GM20431 (cell line): ENCODE results near the gene FAU.
"Not testable (repeated sequence)": the region's sequence is repeated elsewhere in the genome, so short reads cannot be mapped to it uniquely, and the experiment has no call there.

ENCODE experiments used
- in situ Hi-C: fragments of 300-500 bp; cut with MseI, MboI; formaldehyde crosslinking; loops from one replicate; pipeline ENCODE4 v1.15.0; 2020; ENCODE audit warnings: low sequenced_read_pairs; ENCODE audit not compliant: unreplicated experiment

The FAU gene

DNA sequence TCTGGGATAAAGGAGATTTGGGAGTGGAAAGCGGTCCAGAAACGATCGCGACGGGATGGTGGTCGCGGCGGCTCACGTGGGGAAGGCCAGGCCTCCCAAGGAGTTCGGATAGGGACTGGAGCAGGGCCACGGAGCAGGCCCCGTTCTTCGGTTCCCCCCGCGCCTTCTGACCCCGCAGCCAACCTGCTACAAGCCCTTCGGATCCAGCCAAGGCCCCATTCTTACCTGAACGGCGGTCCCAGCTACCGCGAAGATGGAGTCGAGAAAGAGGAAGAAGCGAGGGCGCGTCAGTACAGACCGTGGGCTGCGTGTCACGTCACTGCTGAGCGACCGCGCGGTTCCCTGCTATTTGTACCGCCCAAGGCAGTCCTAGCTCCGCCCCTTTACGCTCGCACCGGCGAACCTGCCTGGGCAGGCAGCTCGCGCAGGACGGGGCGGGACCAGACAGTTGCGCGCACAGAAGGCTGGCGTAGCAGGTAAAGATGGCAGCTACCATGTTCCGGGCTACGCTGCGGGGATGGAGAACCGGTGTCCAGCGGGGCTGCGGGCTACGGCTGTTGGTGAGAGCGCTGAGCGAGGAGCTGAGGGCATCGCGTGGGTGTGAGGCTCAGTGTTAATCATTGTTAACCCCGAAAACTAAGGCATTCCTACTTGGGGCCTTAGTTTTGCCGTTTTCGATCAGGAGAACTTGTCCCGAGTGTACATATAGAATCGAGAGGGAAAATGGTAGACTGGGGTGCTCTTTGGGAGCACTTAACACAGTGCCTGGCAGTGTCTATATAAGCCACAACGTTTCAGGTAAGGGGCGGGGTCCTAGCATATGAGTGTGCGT, at the start of gene FAU, which contains the start of gene MRPL49:
Gene FAU (minus strand): TSS at position 270 of the 832 bp plus-strand sequence. CDS start 321 bp downstream, outside the sequence.
Gene MRPL49 (plus strand): TSS at position 457 of the 832 bp plus-strand sequence. CDS start 26 bp downstream, at position 483.
- in situ Hi-C loops, result no loop called here

DNA sequence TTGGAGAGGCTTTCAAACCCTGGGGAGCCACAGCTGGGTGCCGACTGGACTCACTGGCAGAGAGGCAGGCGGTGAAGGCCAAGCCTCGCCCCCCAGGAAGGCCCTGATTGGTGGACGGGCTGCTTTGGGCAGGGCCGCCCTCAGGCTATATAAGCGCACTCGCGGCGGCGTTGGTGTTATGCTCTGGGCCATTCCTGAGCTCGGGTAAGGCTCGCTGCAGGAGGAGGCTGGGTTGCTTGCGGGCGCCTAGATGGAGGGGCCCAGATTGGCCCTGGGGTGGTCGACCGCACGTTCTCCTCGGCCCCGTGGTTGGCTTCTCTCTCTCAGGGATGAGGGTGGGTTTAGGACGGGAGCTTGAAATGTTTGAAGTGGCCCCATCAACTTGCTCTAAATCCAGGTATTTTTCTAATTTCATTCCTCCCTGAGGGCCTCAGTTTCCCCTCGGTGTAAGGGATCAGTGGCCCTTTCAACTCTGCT, 48.2 kb upstream of the FAU start, which contains the start of gene SPDYC:
Gene SPDYC (plus strand): TSS at position 176 of the 477 bp plus-strand sequence. CDS start 1,125 bp downstream, outside the sequence.
- in situ Hi-C loops, result no loop called here

DNA sequence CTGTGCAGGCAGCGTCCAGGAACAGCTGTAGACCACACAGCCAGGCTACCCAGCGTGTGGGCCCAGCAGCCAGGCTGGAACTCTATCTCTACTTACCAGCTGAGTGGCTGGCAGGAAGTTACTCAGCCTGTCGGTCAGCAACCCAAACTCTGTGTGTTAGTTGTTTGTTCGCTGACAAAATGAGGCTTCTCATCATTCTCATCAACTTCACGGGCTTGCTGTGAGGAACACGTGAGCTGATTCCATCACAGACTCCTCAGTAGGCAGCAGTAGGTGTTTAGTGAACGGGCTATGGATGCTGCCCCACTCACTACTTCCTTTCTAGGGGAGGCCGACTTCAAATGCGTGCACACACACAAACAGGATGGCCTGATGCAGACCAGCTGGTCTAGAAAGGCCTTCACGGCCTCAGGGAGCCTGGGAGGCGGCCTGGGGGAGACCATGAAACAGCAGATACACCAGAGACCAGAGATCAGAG, 47.3 kb upstream of the FAU start:
- in situ Hi-C loops, result no loop called here

DNA sequence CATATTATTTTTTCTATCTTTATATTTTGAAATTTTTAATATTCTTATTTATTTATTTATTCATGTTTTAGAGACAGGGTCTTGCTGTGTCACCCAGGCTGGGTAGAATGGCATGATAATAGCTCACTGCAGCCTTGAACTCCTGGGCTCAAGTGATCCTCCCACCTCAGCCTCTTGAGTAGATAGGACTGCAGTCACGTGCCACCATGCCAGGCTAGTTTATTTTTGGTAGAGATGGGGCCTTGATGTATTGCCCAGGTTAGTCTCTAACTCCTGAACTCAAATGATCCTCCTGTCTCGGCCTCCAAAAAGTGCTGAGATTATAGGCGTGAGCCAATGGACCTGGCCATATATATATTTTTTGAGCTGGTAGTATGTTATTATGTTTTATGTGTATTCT, 45.7 kb upstream of the FAU start:
- in situ Hi-C loops, result no loop called here

DNA sequence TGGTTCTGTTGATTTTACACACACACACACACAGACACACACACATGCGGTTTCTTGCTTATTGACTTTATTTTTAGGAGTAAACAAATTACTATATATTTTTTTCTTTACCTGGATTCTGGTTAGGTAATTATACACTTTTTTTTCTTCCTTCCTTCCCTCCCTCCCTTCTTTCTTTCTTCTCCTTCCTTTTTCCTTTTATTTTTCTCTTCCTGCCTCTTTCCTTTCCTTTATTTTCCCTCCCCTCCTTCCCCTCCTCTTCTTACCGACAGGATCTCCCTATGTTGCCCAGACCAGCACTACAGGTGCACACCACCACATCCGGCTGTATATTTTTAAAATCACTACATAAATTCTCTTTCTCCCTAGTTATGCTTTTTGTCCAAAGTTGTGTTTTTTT, 45.0 kb upstream of the FAU start:
- in situ Hi-C loops, result no loop called here

DNA sequence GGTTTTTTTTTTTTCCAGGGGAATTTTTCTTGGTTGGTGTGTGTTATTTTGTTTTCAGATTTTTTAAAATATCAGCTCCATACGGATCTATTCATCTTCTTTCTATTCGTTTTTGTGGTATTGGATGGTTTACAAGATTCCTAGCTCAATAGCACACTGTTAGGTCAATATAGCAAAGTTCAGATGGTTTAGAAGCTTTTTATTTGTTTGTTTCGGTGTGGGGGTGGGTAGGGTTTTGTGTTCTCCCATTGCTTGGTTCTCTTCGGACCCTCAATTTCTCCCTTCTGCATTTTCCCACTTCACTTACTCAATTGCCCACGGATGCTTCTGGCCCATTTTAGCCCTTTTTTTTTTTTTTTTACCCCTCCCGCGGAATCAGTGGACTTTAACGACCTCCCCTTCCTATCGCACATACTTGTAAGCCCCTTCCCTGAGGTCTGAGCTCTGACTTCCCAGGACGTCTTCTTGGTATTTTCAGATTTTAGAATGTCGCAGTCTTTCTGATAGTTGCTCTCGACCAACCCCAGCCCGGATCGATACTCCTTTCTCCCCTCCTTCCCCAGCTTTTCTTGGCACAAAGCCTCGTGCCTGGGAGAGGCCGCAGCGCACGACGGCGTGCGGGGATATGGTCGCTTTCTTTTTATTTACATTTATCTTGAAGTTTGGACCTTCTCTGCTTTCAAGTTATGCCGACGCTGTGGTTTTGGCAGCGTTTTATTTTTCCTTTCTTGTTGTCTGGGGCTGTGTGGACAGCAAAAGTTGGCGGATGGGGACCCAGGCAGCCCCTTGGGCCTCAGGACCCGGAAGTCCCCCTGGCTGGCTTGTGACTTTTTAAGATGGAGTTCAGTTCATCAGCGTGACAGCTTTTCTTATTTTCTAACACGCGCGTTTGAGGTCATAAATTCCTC, 43.7 kb upstream of the FAU start:
- in situ Hi-C loops, result no loop called here

DNA sequence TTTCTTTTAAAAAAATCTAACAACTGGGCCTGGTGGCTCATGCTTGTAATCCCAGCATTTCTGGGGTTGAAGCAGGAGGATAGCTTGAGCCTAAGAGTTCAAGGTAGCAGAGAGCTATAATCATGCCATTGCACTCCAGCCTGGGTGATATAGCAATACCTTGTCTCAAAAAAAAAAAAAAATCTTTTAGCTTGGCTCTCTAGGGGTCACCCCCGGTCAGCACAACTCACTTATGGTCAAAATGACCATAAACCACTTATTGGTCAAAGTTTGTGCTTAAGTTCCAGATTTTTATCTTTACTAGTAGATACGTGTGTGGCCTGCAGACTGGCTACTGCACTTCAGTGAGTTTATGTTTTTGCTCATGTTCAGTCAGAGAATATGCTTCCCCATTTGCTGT, 41.8 kb upstream of the FAU start:
- in situ Hi-C loops, result no loop called here

DNA sequence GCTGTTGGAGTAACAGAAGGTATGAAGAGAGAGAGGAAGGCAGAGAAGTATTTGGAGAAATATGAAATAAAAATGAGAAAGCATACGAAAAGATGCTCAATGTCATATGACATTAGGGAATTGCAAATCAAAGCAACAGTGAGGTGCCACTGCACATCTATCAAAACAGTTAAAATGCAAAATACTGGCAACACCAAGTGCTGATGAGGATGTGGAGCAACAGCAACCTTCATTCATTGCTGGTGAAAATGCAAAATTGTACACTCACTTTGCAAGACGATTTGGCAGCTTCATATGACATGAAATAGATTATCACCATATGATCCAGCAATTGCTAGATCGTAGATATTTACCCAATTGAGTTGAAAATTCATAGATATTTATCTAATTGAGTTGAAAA, 38.7 kb upstream of the FAU start:
- in situ Hi-C loops, result no loop called here

DNA sequence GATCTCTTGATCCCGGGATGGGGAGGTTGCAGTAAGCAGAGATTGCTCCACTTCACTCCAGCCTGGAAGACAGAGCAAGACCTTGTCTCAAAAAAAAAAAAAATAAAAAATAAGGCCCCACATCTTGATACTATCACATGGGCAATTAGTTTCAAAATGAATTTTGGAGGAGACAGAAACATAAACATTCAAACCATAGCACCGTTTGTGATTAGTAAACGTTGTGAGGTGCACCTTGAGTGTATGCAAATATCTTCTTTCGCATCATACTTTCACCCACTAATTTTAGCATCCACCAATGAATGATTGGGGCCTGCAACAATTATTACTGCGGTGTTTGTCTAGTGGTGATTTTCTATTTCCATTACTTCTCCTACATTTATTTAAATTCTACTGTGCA, 37.1 kb upstream of the FAU start:
- in situ Hi-C loops, result no loop called here

DNA sequence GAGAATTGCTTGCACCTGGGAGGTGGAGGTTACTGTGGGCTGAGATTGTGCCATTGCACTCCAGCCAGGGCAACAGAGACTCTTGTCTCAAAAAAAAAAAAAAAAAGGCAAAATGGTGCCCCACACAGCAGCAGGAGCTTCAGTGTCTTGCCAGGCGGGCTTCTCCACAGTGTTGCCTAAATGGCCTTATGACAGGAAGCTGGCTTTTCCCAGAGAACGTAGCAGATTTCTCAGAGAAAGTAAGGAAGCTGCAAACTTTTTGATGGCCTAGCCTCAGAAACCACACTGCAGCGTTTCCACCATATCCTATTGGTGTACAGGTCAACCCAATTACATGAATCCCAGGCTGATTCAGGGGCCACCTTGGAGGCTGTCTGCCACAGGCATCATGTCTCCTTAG, 35.4 kb upstream of the FAU start:
- in situ Hi-C loops, result no loop called here

DNA sequence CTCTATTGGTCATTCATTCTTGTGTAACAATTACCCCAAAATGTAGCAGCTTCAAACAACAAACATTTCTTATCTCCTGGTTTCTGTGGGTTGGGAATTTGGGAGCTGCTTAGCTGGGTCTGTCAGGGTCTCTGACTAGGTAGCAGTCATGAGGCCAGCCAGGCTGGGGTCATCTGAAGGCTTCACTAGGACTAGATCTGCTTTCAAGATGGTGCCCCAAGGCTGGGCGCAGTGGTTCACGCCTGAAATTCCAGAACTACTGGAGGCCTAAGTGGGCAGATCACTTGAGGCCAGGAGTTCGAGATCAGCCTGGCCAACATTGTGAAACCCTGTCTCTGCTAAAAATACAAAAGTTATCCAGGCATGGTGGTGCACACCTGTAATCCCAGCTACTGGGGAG, 35.0 kb upstream of the FAU start:
- in situ Hi-C loops, result no loop called here

DNA sequence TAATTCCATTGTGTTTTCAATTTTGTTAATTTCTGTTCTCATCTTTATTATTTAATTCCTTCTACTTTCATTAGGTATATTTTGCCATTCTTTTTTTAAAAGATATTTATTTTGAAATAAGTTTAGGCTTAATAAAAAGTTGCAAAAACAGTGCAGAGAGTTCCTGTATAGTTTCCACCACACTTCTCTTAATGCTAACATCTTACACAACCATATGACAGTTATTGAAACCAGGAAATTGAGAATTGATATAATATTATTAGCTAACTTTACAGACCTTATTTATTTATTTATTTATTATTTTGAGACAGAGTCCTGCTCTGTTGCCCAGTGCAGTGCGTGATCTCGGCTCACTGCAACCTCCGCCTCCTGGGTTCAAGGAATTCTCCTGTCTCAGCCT, 34.3 kb upstream of the FAU start:
- in situ Hi-C loops, result no loop called here

DNA sequence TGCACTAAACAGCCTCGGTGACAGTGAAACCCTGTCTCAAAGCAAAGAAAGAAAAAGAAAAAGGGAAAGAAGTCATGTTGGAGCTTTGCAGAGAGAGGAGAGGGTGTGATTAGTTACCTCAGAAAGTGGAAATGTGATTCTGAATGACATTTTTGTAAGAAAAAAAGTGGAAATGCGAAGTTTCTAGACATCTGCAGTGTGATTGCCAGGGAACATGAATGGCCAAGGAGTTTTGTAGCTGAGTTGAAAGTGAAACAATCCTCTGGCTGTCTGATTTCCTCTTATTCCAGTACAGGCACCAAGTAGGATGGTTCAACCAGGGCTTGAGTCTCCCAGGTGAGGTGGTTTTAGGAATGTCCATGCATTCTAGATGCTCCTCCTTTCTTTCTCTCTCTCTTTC, 30.2 kb upstream of the FAU start:
- in situ Hi-C loops, result no loop called here

DNA sequence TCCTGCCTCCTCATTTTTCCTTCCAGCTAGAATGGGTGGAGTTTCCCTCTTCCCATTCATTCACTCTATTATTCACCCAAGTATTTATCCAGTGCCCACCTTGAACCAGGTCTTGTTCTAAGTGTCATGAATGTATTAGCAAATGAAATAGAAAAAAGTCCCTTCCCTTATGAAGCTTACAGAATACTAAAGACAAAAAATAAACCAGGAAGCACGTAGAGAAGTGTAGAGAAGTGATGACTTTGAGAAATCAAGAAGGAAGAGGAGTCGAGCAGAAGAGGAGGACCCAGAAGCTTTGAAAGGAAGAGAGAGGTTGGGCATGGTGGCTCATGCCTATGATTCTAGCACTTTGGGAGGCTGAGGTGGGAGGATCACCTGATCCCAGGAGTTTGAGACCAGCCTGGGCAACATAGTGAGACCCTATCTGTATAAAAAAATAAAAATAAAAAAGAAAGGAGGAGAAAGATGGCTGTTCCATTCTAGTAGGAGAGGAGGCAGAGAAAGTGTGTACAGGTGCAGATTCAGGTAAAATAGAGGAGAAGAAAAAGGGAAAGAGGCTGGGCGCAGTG, 29.5 kb upstream of the FAU start:
- in situ Hi-C loops, result no loop called here

DNA sequence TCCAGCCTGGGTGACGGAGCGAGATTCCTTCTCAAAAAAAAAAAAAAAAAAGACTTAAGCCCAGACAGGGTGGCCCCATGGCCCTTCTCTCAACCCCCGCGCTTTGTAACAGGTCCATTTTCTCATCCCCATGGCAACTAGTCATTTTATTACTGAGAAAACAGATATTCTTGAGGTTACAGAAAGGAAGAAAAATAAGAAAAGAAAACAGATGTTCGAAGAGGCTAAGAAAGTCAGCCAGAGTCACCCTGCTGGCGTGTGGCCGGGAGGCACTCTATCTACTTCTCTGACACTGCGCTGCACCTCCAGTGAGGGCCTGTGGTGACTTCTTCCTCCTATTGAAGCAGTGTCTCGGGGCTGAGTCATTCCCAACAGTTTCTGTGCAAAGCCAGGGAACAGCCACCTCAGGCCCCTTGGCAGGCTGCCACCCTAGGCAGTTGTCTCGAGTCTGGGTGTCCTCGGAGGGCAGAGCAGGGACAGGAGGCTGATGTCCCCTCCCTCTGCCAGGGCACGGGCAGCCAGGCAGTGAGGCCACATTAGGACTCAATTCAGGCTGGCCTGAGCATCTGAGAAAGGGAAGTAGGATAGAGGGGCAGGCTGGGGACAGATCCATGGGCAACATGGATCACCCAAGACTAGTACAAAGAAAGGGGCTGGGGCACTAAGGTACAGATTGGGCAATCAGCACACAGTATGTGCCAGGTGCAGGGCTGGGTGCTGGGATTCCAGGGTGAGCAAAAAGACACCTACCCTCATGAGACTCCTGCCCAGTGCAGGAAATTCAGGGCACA, 28.8 kb upstream of the FAU start:
- in situ Hi-C loops, result no loop called here

DNA sequence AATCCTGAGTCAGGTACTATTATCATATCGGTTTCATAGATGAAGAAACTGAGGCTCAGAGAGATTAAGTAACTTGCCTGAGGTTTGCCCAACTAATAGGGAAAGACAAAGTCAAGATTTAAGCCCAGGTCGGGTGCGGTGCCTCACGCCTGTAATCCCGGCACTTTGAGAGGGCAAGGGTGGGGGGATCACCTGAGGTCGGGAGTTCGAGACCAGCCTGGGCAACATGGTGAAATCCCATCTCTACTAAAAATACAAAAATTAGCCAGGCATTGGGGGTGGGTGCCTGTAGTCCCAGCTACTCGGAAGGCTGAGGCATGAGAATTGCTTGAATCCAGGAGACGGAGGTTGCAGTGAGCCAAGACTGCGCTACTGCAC, 28.2 kb upstream of the FAU start:
- in situ Hi-C loops, result not testable (repeated sequence)

DNA sequence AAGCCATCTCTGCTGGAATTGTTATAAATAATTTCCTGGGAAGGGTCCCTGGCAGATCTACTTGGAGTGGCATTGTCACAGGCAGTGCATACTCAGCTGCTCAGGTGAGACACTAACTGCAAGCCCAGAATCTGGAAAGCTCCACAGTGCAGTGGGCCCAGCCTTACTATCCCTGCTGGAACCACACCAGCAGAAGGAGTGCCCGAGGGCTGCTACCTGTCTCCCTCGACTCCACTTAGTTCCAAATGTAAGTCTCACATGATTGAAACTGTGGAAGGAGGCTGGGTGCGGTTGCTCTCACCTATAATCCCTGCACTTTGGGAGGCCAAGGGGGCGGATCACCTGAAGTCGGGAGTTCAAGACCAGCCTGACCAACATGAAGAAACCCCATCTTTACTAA, 26.7 kb upstream of the FAU start:
- in situ Hi-C loops, result no loop called here

DNA sequence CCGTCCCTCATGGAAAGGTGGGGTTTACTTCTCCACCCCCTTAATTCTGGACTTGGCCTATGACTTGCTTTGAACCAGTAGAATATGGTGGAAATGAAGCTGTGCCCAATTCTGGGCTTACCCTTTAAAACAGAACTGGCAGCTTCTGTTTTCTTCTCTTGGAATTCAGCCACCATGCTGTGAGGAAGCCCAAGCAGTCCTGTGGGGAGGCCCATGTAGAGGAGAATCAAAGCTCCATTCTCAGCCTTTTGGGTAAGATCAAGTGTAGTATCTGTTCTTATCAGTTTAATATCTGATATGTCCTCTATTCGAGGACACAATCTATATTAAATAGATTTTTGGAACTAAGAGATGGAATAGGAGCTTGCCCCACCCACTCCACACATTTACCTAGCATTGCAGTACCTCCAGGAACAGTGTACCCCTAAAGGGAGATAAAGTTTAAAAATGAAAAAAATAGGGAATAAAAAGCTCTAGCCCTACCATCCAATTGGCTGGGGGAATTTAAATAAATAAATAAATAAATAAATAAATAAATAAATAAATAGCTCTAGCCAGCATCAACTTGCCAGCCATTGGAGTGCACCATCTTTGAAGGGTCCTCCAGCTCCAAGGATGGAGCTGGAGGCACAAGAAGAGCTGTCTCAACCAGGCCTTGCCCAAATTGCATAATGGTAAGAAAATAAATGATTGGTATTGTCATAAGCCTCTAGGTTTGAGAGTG, 25.6 kb upstream of the FAU start:
- in situ Hi-C loops, result no loop called here

DNA sequence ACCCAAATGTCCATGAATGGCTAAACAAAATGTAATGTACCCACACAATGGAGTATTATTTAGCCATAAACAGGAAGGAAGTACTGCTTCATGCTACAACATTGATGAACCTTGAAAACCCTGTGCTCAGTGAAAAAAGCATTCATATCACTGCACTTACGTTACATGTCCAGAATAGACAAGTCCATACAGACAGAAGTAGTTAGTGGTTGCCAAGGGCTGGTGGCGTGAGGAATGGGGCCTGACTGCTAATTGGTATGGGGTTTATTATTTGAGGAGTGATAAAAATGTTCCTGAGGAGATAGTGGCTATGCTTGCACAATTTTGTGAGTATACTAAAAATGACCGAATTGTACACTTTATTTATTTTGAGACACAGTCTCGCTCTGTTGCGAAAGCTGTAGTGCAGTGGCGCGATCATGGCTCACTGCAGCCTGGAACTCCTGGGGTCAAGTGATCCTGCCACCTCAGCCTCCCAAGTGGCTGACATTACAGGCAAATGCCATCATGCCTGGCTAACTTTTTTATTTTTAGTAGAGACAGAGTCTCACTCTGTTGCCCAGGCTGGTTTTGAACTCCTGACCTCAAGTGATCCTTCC, 20.1 kb upstream of the FAU start:
- in situ Hi-C loops, result no loop called here
